T-helper 2 cell treated with Interferon-gamma antibody and Interleukin-4, amounts not matched to agents 5 μg/mL and 100 μg/mL, for 36 hours (primary cell): ENCODE results near the gene SUPT20HL1.
"Not testable (repeated sequence)": the region's sequence is repeated elsewhere in the genome, so short reads cannot be mapped to it uniquely, and the experiment has no call there.

Experiments used
- DNase-seq: peaks from one replicate; pipeline ENCODE4 v3.0.0; 2021; ENCODE audit warnings: low spot score
- H3K27ac Mint-ChIP-seq: one replicate; pipeline ENCODE4 v1.8.0; 2021; ENCODE audit warnings: mild to moderate bottlenecking, mixed read lengths
- H3K27me3 Mint-ChIP-seq: one replicate; pipeline ENCODE4 v1.8.0; 2021; ENCODE audit warnings: low read depth, mixed read lengths
- H3K36me3 Mint-ChIP-seq: one replicate; pipeline ENCODE4 v1.8.0; 2021; ENCODE audit warnings: low read depth, mixed read lengths
- H3K4me1 Mint-ChIP-seq: one replicate; pipeline ENCODE4 v1.8.0; 2021; ENCODE audit warnings: low read depth, mixed read lengths
- H3K4me3 Mint-ChIP-seq: one replicate; pipeline ENCODE4 v1.8.0; 2022; ENCODE audit warnings: mild to moderate bottlenecking, moderate library complexity, mixed read lengths
- H3K9me3 Mint-ChIP-seq: one replicate; pipeline ENCODE4 v1.8.0; 2021; ENCODE audit warnings: mixed read lengths

SUPT20HL1 gene

GRCh38 chrX:24371391-24371972 lies 11.0 kb downstream of the SUPT20HL1 start:
- no peaks in the 10 kb centered on the region for H3K36me3 Mint-ChIP-seq
- no peaks in the 10 kb centered on the region for H3K27me3 Mint-ChIP-seq
- H3K9me3 Mint-ChIP-seq: no peaks in the 10 kb centered on the region
- peak; percentile 14 for DNase-seq
- no peak overlapping the region for H3K27ac Mint-ChIP-seq
- H3K4me1 Mint-ChIP-seq: peaks cover 12% of the 10 kb centered on the region
- H3K4me3 Mint-ChIP-seq: peak overlapping the region; percentile 52

GRCh38 chrX:24372021-24372763 lies 11.8 kb downstream of the SUPT20HL1 start:
- peaks cover 12% of the 10 kb centered on the region for H3K4me1 Mint-ChIP-seq
- H3K4me3 Mint-ChIP-seq: no peak overlapping the region
- H3K36me3 Mint-ChIP-seq: no peaks in the 10 kb centered on the region
- peaks cover 1% of the 10 kb centered on the region for H3K27me3 Mint-ChIP-seq
- no peak for DNase-seq
- no peak overlapping the region for H3K27ac Mint-ChIP-seq
- no peaks in the 10 kb centered on the region for H3K9me3 Mint-ChIP-seq

GRCh38 chrX:24375600-24376131 lies 15.2 kb downstream of the SUPT20HL1 start:
- Mint-ChIP-seq H3K27me3 (peaks cover 3% of the 10 kb centered on the region), H3K4me1 (peaks cover 7% of the 10 kb centered on the region), H3K36me3 (no peaks in the 10 kb centered on the region), H3K9me3 (no peaks in the 10 kb centered on the region), H3K27ac (no peak overlapping the region), H3K4me3 (no peak overlapping the region)
- DNase-seq: no peak

- H3K4me1 Mint-ChIP-seq: peaks cover 3% of the 10 kb centered on the region
- H3K36me3 Mint-ChIP-seq: no peaks in the 10 kb centered on the region
- H3K27me3 Mint-ChIP-seq: peaks cover 6% of the 10 kb centered on the region
- no peaks in the 10 kb centered on the region for H3K9me3 Mint-ChIP-seq
- no peak overlapping the region for H3K4me3 Mint-ChIP-seq
- H3K27ac Mint-ChIP-seq: no peak overlapping the region
- DNase-seq: no peak
These were observed 16.0 kb downstream of the SUPT20HL1 start for GRCh38 chrX:24376403-24376802.

GRCh38 chrX:24377195-24377594 lies 16.8 kb downstream of the SUPT20HL1 start:
- no peak for DNase-seq
- peaks cover 6% of the 10 kb centered on the region for H3K27me3 Mint-ChIP-seq
- H3K36me3 Mint-ChIP-seq: no peaks in the 10 kb centered on the region
- H3K27ac Mint-ChIP-seq: no peak overlapping the region
- no peak overlapping the region for H3K4me3 Mint-ChIP-seq
- H3K4me1 Mint-ChIP-seq: no peaks in the 10 kb centered on the region
- H3K9me3 Mint-ChIP-seq: no peaks in the 10 kb centered on the region

- DNase-seq: no peak
- Mint-ChIP-seq H3K4me1 (no peaks in the 10 kb centered on the region), H3K27me3 (peaks cover 11% of the 10 kb centered on the region), H3K9me3 (no peaks in the 10 kb centered on the region), H3K4me3 (no peak overlapping the region), H3K27ac (no peak overlapping the region), H3K36me3 (no peaks in the 10 kb centered on the region)
These were observed 17.6 kb downstream of the SUPT20HL1 start for GRCh38 chrX:24377911-24378468.

- no peak for DNase-seq
- Mint-ChIP-seq H3K9me3 (no peaks in the 10 kb centered on the region), H3K27ac (no peak overlapping the region), H3K4me3 (no peak overlapping the region), H3K36me3 (no peaks in the 10 kb centered on the region), H3K4me1 (no peaks in the 10 kb centered on the region), H3K27me3 (peaks cover 16% of the 10 kb centered on the region)
These were observed 18.3 kb downstream of the SUPT20HL1 start for GRCh38 chrX:24378706-24379105.

- no peak overlapping the region for H3K27ac Mint-ChIP-seq
- H3K4me1 Mint-ChIP-seq: no peaks in the 10 kb centered on the region
- no peak overlapping the region for H3K4me3 Mint-ChIP-seq
- H3K9me3 Mint-ChIP-seq: no peaks in the 10 kb centered on the region
- H3K27me3 Mint-ChIP-seq: peaks cover 31% of the 10 kb centered on the region
- no peak for DNase-seq
- no peaks in the 10 kb centered on the region for H3K36me3 Mint-ChIP-seq
These were observed 20.1 kb downstream of the SUPT20HL1 start for GRCh38 chrX:24380262-24381187.

GRCh38 chrX:24382315-24382714 lies 21.9 kb downstream of the SUPT20HL1 start:
- H3K9me3 Mint-ChIP-seq, H3K4me3 Mint-ChIP-seq: not testable (repeated sequence)

GRCh38 chrX:24387724-24388123 lies 27.3 kb downstream of the SUPT20HL1 start:
- H3K27me3 Mint-ChIP-seq: peaks cover 33% of the 10 kb centered on the region
- H3K27ac Mint-ChIP-seq: no peak overlapping the region
- H3K4me3 Mint-ChIP-seq: no peak overlapping the region
- DNase-seq: no peak
- H3K36me3 Mint-ChIP-seq: no peaks in the 10 kb centered on the region
- H3K9me3 Mint-ChIP-seq: no peaks in the 10 kb centered on the region
- no peaks in the 10 kb centered on the region for H3K4me1 Mint-ChIP-seq

More at GRCh38 chrX:24382315-24382714, 21.9 kb downstream of the SUPT20HL1 start:
- DNase-seq, H3K36me3 Mint-ChIP-seq, H3K4me1 Mint-ChIP-seq, H3K27ac Mint-ChIP-seq: not testable (repeated sequence)
- H3K27me3 Mint-ChIP-seq: peaks cover 35% of the 10 kb centered on the region

- Mint-ChIP-seq H3K27ac (no peak overlapping the region), H3K9me3 (no peaks in the 10 kb centered on the region), H3K27me3 (peaks cover 9% of the 10 kb centered on the region), H3K36me3 (no peaks in the 10 kb centered on the region), H3K4me1 (no peaks in the 10 kb centered on the region), H3K4me3 (no peak overlapping the region)
- DNase-seq: no peak
These were observed 30.9 kb downstream of the SUPT20HL1 start for GRCh38 chrX:24391389-24391788.

- Mint-ChIP-seq H3K4me1 (no peaks in the 10 kb centered on the region), H3K4me3 (no peak overlapping the region), H3K36me3 (no peaks in the 10 kb centered on the region), H3K27me3 (peaks cover 9% of the 10 kb centered on the region), H3K9me3 (no peaks in the 10 kb centered on the region), H3K27ac (no peak overlapping the region)
- no peak for DNase-seq
These were observed 31.4 kb downstream of the SUPT20HL1 start for GRCh38 chrX:24391843-24392242.

GRCh38 chrX:24392709-24393108 lies 32.3 kb downstream of the SUPT20HL1 start:
- Mint-ChIP-seq H3K36me3 (no peaks in the 10 kb centered on the region), H3K27me3 (peaks cover 6% of the 10 kb centered on the region), H3K4me1 (no peaks in the 10 kb centered on the region)

More at GRCh38 chrX:24392709-24393108, 32.3 kb downstream of the SUPT20HL1 start:
- no peaks in the 10 kb centered on the region for H3K9me3 Mint-ChIP-seq
- no peak overlapping the region for H3K4me3 Mint-ChIP-seq
- DNase-seq: no peak
- H3K27ac Mint-ChIP-seq: no peak overlapping the region
